ENCODE results near the gene NECTIN3.

DNA sequence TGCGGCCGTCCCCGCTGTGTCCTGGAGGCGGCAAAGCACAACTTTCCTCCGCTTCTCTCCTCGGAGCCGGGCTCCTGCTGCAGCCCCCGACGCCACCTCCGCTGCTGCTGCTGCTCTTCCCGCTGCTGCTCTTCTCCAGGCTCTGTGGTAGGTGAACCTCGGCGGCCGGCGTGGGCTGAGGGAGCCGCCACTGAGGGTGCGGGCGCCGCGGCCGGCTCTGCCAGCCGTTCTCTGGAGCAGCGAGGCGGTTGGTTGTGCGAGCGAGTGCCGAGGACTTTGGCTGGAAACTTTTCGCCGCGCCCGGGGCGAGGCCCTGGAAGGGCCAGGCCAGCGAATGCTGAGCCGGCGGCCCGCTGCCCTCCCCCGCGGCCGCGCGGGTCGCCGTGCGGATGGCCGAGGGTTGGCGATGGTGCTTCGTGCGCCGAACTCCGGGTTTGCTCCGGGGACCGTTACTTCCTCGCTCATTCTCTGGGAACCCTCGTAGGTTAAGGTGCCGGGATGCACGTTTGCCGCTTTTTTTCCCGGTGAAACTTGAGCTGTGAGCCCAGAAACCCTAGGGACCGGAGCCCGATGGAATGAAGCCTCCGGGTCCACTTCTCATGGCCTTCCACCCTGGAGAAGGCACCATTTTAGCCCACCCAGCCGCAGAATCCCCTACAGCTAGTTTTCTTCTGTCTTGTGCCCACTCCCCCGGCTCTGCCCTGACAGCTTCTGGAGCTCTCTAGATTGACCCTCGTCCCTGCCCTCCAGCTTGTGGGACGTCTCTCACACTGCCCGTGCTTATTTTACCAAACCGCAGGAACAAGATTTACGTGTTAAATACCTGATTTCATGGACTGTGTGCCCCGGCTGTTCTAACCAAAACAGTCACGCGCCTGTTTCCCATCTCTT is 660 bp downstream of the NECTIN3 start:
- TF ChIP-seq, protein P1, sequence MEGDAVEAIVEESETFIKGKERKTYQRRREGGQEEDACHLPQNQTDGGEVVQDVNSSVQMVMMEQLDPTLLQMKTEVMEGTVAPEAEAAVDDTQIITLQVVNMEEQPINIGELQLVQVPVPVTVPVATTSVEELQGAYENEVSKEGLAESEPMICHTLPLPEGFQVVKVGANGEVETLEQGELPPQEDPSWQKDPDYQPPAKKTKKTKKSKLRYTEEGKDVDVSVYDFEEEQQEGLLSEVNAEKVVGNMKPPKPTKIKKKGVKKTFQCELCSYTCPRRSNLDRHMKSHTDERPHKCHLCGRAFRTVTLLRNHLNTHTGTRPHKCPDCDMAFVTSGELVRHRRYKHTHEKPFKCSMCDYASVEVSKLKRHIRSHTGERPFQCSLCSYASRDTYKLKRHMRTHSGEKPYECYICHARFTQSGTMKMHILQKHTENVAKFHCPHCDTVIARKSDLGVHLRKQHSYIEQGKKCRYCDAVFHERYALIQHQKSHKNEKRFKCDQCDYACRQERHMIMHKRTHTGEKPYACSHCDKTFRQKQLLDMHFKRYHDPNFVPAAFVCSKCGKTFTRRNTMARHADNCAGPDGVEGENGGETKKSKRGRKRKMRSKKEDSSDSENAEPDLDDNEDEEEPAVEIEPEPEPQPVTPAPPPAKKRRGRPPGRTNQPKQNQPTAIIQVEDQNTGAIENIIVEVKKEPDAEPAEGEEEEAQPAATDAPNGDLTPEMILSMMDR (tag by site-specific recombination; IDR thresholded peaks at IDR 0.05), result no peak
- TF ChIP-seq ZNF747 (tag by site-specific recombination; IDR thresholded peaks at IDR 0.05) (no peak), SP2 (tag by site-specific recombination; IDR thresholded peaks at IDR 0.05) (no peak), ZNF629 (tag by site-specific recombination; IDR thresholded peaks at IDR 0.05) (no peak), SP3 (tag by site-specific recombination; IDR thresholded peaks at IDR 0.05) (no peak)
- TF ChIP-seq, protein P2, sequence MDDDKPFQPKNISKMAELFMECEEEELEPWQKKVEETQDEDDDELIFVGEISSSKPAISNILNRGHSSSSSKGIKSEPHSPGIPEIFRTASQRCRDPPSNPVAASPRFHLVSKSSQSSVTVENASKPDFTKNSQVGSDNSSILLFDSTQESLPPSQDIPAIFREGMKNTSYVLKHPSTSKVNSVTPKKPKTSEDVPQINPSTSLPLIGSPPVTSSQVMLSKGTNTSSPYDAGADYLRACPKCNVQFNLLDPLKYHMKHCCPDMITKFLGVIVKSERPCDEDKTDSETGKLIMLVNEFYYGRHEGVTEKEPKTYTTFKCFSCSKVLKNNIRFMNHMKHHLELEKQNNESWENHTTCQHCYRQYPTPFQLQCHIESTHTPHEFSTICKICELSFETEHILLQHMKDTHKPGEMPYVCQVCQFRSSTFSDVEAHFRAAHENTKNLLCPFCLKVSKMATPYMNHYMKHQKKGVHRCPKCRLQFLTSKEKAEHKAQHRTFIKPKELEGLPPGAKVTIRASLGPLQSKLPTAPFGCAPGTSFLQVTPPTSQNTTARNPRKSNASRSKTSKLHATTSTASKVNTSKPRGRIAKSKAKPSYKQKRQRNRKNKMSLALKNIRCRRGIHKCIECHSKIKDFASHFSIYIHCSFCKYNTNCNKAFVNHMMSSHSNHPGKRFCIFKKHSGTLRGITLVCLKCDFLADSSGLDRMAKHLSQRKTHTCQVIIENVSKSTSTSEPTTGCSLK (tag by site-specific recombination; IDR thresholded peaks at IDR 0.05), result no peak

All from HEK293 (cell line).